GM18951 (cell line): ENCODE data around the gene TNRC6B.

ENCODE experiments used
- POLR2A ChIP-seq: IDR thresholded peaks from 4 replicates; pipeline ENCODE4 v1.6.1; 2011; ENCODE audit warnings: mild to moderate bottlenecking; ENCODE audit not compliant: insufficient read length, insufficient read depth; ENCODE audit errors: extremely low read depth
- in situ Hi-C: fragments of 300-500 bp; cut with MboI; formaldehyde crosslinking; loops from one replicate; pipeline ENCODE4 v1.12.0; 2022; ENCODE audit warnings: low sequenced_read_pairs, mixed read lengths, inconsistent platforms; ENCODE audit not compliant: unreplicated experiment

The TNRC6B gene

DNA sequence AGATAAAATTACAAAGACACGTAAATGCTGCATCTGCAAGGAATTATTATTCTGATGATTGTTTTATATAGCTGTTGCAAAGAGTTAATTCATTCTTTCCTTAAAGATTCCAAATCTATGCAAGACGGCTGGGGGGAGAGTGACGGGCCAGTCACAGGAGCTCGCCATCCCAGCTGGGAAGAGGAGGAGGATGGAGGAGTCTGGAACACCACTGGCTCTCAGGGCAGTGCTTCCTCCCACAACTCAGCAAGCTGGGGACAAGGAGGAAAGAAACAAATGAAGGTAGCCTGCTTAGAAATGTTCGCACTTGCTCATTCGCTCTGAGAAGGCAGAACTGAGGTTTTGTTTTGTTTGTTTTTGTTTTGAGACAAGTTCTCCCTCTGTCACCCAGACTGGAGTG, 95.6 kb downstream of the TNRC6B start:
- in situ Hi-C loops = no loop called here
- no peak for TF ChIP-seq POLR2A

DNA sequence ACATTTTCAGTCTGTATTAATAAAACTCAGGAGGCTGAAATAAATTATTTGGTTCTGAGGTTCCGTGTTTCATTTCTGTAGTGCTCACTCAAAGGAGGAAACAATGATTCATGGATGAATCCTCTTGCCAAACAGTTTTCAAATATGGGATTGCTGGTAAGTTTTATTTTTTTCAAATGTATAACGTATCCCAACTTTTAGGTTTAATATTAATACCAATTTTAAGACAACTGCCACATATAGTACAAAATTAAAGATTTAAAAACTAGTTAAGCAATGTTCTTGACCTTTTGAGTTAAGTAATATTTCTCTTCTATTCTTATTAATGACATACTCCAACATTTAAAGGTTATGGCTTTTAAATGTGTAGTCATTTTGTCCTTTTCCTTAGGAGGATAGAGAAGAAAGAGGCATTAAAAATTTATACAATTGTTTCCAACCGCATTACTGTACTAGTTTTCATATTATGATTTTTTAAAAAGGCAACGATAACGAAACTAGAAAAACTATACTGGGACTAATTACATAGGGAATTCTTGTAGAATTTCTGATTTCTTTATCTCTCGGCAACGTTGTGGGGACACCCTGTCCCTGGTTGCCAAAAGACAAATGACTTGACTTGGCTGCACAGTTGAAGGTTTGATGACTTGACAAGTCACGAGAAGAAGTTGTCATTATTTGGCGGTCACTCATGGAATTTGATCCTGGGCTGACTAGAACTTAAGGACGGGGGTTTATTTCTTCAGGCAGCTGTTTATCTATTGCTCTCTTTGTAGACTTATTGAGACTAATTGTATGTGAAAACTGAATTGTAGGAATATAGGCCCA, 99.5 kb downstream of the TNRC6B start:
- in situ Hi-C loops = no loop called here
- no peak for TF ChIP-seq POLR2A

DNA sequence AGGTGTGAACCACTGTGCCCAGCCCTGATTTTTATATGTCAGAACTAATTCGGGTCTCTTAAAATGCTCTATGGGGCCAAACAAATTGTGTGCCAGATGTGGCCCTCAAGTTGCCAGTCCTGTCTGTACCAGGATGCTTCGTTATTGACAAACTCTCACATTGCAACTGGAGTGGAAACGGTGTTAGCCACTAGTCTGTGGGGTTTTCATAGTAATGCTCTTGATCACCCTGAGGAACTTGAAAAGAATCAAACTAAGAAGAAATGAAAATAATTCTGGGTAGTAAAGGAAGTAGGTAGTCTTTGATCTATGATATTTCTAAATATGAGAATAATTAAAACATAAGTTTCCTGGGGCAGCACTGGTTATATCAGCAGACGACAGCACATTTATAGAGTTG, 101.3 kb downstream of the TNRC6B start:
- TF ChIP-seq POLR2A = no peak
- in situ Hi-C loops = no loop called here

DNA sequence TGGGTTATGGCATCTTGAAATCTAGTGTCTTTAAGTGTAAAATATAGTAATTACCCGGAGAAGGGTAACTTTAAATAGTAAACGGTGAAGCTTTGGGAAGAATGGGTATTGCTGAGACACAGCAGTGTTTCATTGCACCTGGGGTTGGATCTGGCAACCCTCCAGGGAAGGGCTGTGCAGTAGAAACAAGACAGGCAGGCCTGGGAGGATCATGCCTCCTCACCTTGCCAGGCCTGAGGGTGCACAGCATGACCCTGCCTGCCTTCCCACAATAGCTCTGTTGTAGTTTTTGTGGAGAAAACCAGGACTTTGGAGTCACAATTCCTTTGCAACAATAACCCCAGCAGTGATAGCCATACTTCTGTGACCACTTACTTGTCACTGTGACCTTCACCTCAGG, 104.0 kb downstream of the TNRC6B start:
- in situ Hi-C loops = no loop called here
- no peak for TF ChIP-seq POLR2A

DNA sequence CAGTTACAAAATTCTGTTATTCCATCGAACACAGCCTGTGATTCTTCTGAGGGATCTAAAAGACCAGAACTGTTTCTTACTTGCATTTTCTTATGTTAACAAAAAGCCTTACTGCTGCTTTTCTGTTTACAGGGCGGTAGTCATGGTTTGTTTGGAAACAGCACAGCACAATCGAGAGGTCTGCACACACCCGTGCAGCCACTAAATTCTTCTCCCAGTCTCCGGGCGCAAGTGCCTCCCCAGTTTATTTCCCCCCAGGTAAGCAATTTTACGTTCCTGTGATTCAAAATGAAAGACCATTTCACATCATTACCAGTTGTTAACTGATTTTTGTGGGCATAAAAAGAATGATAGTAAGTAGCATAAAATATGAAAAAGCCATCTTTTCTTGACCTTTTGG, 107.8 kb downstream of the TNRC6B start:
- no peak for TF ChIP-seq POLR2A
- in situ Hi-C loops = no loop called here

DNA sequence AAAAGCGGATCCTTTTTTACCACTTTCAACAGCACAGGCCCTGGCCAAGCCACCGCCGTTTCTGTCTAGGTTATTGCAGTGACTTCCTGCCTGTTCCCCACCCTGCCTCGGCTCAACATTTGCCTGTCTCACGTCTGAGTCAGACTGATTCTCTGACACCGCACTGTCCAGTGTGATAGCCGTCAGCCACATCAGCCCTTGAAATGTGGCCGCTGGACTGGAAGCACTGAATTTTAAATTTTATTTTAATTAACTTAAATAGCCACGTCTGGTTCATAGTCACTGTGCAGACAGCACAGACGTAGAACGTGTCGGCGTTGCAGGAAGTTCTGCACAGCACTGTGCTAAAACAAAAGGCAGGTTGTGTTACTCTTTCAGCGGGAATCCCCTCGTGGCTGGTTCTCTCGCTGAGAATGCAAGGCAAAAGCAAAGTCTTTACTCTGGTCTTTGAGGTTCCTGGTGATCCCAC, 112.3 kb downstream of the TNRC6B start:
- TF ChIP-seq POLR2A = no peak
- in situ Hi-C loops = no loop called here

DNA sequence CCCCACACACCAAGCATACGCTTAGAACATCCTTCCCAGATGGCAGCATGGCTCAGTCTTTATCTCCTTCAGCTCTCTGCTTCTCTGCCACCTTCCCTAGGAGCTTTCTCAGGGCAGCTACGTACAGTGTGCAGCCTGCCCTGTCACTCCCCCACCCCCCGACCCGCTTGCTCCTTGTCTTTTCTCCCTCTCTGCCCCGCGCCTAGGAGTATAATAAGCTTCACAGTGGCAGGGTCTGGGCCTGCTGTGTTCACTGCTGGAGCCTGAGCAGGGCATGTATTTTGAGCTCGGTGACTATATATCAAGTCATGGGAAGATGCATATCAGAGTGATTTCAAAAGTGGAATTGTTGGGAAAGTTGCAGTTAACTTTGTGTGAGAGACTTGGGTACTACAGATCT, 112.8 kb downstream of the TNRC6B start:
- in situ Hi-C loops = no loop called here

DNA sequence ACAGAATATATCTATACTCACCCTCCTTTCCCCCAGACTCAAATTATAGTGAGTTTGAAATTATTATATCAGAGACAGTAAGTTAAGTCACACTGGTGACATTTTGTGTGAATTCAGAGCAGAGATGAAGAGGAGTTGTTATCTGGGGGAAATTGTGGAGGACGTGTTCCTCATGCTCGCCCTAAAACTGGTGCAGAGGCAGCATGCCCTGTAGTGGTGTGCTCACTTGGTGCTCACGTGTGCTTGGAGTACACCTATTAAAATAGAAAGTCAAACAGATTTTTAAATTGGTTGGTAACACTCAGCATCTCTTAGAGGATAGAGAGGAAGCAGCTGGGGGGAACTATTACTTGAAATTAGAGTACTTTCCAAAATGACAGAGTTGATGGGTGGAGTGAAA, 117.0 kb downstream of the TNRC6B start:
- in situ Hi-C loops = no loop called here
- no peak for TF ChIP-seq POLR2A

More for the DNA sequence above, 112.8 kb downstream of the TNRC6B start:
- no peak for TF ChIP-seq POLR2A

DNA sequence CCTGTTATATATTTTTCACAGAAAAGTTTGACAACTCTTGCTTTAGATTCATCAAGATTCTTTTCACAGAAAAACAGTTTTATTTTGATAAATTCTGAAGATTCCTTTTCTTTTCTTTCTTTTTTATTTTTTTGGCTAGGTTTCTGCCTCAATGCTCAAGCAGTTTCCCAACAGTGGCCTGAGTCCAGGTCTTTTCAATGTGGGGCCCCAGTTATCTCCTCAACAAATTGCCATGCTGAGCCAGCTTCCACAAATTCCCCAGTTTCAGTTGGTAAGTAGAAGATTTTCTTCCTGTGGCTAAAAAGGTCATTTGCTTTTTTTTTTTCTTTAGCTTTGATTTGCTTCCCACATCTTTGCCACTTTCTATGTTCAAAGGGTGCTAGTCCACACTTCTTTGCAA, 122.6 kb downstream of the TNRC6B start:
- in situ Hi-C loops = no loop called here

DNA sequence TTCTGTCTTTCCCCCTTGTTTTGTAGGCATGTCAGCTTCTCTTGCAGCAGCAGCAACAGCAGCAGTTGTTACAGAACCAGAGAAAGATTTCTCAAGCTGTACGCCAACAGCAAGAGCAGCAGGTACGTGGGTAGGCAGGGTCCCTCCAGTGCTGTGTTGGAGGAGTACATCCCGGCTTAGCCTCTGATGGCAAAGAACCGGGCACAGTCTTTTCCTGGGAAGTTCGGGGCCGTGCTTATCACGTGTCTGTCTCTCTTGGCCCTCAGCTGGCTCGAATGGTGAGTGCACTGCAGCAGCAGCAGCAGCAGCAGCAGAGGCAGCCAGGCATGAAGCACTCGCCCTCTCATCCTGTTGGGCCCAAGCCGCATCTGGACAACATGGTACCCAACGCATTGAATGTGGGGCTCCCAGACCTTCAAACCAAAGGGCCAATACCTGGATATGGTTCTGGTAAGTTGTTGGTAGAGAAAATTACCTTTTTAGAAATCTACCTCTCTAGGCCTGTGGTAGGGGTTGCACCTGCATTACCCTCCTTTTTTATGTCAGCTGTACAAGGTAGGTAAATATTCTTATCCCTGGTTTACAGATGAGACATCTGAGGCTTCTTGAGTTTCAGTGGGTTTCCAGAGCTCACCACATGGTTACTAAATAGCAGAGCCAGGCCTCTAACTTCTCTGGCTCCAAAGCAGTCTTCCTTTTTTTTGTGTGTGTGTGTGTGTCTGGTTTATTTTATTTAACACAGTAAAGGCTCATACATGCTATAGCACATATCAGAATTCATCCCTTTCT, 123.4 kb downstream of the TNRC6B start:
- in situ Hi-C loops = no loop called here
- TF ChIP-seq POLR2A = no peak

More for the DNA sequence above, 122.6 kb downstream of the TNRC6B start:
- no peak for TF ChIP-seq POLR2A

DNA sequence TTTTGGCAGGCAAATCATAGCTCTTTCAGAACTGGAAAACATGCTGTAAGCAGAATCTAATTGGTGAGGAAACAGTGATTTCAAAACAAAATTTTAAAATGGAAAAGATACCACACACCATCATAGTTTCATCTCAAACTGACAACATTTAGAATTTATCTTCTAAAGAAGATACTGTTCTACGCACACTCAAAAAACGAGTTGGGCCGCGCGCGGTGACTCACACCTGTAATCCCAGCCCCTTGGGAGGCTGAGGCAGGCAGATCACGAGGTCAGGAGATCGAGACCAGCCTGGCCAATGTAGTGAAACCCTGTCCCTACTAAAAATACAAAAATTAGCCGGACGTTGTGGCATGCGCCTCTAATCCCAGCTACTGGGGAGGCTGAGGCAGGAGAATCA, 124.4 kb downstream of the TNRC6B start:
- in situ Hi-C loops = no loop called here
- no peak for TF ChIP-seq POLR2A

DNA sequence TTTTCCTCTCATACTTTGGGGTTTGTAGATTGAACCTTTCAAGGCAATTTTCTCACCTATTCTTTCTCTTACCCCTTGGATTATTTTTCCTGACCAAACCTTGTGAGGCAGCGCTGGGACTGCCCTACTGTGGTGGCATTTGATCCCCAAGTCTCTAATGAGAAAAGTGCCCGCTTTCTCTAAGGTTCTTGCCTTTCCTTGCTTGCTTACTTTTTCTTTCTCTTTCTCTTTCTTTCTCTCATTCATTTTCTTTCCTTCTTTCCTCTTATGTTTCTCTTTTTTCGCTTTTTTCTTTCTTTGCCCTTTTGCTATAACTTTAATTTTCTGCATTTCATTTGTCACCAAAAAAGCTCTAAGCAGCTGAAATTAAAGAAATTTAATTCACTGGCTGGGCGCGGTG, 127.9 kb downstream of the TNRC6B start:
- TF ChIP-seq POLR2A = no peak
- in situ Hi-C loops = no loop called here

DNA sequence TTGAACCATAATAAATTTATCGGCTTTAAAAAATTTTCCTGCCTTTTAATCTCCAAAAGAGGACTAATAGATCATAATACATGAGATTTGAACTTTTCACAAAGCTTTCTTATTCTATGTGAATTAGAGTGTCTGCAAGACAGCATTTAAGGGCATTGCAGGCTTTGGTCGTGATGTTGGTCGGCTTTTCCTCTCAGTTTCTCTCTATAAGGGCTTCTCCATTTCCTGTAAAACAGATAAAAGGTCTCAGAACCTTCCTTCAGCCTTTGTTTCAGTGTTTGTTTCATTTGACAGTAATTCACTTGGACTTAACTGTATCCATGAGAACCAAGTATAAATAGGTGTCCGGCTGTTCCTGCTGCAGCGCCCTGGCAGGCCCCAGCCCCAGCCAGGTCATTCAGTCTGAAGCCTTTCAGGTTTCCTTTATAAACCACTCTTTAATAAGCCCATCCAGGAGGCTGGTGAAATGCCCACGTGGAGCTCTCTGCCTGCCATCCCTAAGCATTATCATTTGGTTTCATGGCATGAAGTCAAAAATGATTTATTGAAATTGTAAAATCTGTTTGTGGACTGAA, 131.4 kb downstream of the TNRC6B start:
- no peak for TF ChIP-seq POLR2A
- in situ Hi-C loops = no loop called here
